ENCODE measurements around the gene GPHA2.

Gene GPHA2

DNA sequence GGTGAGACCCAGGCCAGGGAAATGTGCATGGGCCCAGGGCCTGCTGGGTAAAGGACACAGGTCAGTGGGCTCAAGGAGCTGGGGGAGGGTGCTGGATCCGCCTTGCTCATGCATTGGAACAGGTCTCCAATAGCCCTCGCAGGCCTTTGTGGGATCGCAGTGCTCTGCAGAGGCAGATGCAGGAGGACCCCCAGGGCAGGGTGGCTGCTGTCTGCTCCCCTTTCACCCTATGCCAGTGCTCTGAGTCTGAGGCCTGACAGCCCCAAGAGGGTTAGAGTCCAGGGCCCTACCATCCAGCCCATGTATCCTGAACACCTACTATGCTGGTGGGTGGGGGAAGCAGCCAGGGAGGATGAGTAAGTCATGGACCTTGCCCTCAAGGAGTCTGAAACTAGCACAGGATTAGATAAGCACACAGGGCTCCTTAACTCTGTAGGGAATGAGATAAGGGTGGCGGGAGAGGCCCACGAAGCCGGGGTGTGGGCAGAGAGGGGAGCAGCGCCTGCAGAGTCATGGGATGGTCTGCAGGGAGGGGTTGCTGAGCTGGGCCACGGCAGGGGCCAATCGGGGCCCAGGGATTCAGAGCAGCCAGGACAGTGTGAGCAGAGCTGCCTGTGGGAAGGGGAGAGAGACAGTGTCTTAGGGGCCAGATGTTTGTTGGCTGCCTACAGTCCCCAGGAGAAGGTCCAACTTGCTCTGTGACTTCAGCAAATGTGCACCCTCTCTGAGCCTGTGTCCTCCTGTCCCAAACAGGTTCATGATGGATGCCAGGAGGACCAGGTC is 46.8 kb downstream of the GPHA2 start:
- DNase-seq = no peak

DNA sequence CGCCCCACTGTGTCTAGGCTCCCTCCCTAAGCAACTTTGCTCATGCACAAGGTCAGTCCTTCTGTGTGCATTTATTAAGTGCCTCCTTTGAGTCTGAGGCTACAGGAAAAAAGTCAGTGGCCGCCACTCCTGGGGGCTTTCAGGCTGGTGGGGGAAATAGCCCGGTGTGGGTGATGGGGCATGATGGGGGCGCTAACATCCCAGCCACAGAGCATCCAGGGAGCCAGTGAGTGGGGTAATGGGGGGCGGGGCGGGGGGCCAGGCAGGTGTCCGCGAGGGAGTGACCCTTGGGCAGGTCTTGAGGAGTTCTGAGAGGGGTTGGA is 47.3 kb downstream of the GPHA2 start:
- no peak for DNase-seq

DNA sequence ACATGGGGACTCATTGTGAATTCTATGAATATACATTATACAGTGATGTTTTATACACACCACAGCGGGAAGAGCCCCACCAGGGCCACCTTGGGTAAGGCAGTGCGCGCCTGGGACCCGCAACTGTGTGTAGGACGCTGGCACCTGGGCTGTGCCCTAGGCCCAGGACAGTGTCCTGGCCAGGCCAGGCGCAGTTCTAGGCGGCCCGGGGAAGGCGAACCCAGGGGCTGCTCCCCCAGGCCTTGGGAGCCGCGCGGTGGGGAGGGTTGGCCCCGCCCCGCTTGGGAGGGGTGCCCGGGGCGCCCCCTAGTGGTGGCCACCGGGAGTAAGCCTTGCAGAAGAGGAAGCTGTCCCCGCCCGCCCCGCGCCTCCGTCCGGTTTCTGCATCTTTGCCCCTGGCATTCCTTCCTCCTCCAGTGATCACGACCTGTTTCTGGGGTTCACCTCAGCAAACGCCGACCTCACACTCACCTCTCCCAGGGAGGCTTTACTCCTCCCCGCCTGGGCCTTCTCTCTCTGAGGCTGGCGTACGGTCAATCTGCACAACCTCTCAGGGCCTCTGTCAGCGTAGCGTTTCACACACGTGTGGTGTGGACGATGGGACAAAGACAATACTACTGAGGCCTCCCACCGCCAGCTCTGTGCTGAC is 47.8 kb downstream of the GPHA2 start:
- peak; percentile 80 to 82 for DNase-seq

DNA sequence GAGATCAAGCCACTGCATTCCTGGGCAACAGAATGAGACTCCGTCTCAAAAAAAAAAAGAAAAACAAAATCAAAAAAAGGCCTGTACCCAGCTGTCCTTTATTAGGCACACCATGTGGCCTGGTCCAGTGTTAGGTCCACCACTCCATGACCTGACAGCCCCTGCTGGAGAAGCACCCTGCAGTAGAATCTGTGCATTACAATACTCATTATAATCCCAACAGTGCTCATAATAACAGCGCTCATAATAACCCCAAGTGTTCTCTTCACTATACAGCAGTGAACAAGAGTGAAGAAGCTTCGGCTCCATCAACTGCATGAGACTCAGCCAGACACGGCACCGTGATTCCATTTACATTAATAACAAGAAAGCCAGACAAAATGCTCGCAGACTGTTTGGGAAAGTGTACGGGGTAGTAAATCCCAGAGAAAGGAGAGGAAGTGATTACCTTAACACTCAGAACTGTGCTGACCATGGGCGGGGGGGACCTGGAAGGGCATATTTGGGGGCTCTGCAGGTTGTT is 48.4 kb downstream of the GPHA2 start:
- DNase-seq = no peak

DNA sequence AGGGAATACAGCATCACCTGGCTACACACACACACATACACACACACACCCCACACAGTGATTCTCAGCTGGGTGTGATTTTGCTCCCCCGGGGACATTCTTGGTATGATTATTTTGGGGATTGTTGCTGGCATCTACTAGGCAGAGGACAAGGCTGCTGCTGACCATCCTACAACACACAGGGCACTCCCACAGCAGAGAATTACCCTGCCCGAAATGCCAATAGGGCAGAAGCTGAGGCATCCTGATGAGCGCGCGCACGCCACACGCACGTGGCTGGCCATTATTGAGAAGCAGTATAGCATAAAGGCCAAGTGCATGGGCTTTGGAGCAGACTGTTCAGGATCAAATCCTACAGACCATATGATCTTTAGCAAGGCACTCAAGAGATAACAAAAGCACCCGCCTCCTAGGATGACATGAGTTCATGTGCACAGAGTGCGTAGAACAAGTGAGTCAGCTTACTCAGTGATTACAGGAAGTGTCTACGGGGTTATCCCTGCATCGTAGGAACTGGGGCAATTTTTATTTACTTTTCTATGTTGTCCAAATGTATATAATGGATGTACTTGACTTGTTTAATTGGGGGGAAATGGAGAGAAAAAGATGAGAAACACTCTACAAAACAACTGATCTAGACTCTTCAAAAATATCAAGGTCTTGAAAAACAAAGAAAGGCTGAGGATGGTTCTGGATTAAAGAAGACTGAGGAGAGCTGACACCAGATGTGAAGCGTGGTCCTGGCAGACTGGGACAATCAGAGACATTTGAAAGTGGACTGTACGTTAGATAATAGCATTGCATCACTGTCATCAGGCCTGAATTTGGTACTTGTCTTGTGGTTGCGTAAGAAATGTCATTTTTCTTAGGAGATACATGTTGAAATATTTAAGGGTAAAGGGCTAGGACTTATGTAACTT is 50.1 kb downstream of the GPHA2 start:
- peak; percentile 55 to 56 for DNase-seq

Measured in activated CD4-positive, alpha-beta T cell treated with anti-CD3 and anti-CD28 coated beads for 4 hours (primary cell).